GM21367 (cell line): Measurements from ENCODE around the gene TXLNA.
"Not testable (repeated sequence)": the region's sequence is repeated elsewhere in the genome, so short reads cannot be mapped to it uniquely, and the experiment has no call there.

Experiments used
- ATAC-seq: cut with Tn5 transposase; IDR thresholded peaks from one replicate; pipeline ENCODE4 v1.9.1; 2021; ENCODE audit not compliant: unreplicated experiment

The TXLNA gene

DNA sequence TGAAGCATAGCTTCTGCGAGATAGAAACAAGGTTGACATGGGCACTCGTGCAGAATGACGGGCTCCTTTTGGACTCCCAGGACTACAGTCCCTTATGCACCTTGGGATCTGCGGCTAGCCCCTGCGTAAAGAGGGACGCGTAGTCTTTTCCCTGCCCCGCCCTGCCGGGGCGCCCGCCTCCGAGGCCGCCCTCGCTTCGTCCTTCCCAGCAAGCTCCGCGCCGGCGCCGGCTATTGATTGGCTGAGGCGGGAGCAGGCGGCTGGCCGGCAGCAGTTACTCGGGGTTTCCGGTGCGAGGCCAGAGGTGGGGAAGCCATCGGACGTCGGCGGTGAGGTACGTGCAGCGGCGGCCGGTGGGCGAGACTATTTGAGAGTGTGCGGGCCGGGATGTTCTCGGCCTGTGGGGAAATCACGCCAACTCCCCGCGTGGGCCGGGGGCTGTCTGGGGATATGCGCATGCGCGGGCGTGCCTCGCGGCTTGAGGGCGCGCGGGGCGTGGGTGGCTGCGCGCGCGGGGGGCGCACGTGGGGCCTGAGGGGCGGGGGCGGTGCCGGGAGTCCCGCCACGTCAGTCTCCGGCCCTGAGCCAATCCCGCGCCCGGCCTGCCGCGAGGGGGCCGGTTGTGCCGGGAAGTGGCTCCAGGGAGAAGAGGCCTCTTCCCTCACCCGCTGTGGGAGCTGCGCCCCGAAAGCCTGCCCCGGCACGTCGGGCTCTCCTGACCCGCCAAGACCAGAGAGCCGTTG is at the start of gene TXLNA:
TXLNA (plus strand) TSS at position 233 of the 743 bp plus-strand sequence. CDS start 671 bp downstream, outside the sequence.
- ATAC-seq: peak; percentile 71

DNA sequence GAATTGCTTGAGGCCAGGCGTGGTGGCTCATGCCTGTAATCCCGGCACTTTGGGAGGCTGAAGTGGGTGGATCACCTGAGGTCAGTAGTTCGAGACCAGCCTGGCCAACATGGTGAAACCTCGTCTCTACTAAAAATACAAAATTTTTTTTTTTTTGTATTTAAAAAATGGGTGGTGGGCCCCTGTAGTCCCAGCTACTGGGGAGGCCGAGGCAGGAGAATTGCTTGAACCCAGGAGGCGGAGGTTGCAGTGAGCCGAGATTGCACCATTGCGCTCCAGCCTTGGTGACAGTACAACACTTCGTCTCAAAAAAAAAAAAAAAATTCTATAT is 45.6 kb upstream of the TXLNA start:
- ATAC-seq: not testable (repeated sequence)

DNA sequence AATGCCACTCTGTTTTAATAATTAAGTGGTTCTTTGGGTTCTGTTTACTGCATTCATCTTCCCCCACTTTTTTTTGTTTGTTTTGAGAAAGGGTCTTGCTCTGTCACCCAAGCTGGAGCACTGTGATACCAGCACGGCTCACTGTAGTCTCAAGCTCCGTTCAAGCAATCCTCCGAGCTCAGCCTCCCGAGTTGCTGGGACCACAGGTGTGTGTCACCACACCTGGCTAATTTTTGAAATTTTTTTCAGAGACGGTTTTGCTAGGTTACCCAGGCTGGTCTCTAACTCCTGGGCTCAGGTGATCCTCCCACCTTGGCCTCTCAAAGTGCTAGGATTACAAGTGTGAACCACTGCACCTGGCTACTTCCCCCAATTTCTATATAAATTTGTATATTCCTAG is 42.4 kb upstream of the TXLNA start:
- ATAC-seq: no peak

DNA sequence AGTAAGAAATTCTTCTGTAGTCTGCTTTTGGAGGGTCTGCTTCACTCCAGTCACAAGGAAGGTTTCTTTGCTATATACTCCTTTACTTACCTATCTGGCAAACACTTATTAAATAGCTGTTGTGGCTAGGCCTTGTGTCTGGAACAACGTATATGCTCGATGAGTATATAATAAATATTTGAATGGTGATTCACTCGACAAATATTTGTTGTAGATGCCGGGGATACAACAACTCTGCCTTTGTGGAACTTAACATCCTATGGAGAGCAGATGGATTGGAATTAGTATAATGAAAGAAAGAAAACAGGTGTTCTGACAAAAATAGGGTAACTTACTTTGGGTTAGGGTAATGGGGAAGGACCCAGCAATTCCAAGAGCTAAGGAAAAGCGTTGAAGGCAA is 40.5 kb upstream of the TXLNA start:
- ATAC-seq: no peak

DNA sequence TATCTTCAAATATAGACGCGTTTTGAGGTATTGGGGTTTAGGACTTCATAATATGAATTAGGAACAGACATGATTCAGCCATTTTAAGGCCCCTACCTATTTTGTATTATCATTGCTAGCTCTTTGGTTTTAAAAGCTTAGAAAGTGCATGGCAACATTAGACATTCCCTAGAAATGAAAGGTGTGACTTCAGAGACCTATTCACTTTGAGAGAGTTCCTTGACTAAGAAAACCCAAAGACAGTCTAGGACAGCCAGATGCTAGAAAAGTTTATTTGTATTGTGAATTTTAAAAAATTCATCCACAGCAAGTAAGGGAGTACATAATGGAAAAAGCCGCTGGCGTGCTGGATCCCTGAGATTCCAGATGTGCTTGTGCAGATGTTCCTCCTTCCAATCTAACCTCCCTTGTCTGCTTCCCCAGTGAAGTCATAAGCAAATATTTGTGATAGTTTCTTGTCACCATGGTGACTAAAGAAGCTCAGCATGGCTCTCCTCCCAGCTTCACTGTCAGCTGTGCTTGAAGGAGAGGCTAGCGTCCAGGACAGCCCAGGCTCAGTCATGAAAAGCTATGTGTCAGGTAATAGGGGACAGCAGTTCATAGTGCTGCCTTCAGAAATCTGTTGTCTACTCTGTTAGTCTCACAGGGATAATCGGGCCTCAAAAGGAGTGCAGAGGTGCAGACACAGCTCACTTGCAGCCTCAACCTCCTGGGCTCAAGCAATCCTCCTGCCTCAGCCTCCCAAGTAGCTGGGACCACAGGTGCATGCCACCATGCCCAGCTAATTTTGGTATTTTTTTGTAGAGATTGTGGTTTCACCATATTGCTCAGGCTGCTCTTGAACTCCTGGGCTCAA is 36.8 kb upstream of the TXLNA start:
- ATAC-seq: no peak

DNA sequence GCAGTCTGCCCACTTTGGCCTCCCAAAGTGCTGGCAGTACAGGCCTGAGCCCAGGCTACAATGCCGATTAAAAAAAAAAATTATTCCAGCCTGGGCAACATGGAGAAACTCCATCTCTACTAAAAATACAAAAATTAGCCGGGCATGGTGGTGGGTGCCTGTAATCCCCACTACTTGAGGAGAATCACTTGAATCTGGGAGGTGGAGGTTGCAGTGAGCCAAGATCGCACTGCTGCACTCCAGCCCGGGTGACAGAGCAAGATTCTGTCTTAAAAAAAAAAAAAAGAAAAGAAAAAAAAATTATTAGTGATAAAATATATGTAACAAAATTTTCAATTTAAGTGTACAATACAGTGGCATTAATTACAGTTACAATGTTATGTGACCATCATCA is 36.2 kb upstream of the TXLNA start:
- ATAC-seq: not testable (repeated sequence)

DNA sequence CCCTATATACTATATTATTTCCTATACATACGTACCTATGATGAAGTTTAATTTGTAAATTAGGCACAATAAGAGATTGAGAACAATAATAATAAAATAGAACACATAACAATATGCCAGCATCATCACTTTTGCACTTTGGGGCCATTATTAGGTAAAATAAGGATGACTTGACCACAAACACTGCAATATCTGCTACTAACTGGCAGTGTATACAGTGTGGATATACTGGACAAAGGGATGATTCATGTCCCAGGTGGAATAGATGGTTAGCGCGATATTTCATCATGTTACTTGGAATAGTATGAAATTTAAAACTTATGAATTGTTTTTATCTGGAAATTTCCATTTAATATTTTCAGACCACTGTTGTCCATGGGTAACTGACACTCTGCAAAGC is 35.4 kb upstream of the TXLNA start:
- no peak for ATAC-seq

DNA sequence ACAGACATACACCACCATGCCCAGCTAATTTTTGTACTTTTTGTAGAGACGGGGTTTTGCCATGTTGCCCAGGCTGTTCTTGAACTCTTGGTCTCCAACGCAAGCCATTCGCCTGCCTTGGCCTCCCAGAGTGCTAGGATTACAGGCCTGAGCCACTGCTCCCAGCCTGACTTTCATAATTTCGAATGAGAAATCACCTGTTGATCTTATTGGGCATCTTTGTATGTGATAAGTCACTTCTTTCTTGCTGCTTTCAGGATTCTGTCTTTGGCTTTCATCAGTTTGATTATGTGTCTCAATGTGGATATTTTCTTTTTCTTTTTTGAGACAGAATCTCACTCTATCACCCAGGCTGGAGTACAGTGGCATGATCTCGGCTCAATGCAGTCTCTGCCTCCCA is 31.7 kb upstream of the TXLNA start:
- ATAC-seq: not testable (repeated sequence)

DNA sequence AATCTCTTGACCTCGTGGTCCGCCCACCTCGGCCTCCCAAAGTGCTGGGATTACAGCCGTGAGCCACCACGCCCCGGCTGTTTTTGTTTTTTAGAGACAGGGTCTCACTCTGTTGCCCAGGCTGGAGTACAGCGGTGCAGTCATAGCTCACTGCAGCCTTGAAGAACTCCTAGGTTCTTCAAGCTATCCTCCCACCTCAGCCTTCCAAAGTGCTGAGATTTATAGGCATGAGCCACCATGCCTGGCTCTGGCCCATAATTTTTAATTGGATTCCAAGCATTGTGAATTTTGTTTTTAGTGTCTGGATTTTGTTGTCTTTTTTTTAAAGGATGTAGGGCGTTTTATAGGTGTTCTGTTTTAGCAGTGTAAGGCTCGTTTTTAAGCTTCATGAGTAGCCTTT is 28.6 kb upstream of the TXLNA start:
- no peak for ATAC-seq

DNA sequence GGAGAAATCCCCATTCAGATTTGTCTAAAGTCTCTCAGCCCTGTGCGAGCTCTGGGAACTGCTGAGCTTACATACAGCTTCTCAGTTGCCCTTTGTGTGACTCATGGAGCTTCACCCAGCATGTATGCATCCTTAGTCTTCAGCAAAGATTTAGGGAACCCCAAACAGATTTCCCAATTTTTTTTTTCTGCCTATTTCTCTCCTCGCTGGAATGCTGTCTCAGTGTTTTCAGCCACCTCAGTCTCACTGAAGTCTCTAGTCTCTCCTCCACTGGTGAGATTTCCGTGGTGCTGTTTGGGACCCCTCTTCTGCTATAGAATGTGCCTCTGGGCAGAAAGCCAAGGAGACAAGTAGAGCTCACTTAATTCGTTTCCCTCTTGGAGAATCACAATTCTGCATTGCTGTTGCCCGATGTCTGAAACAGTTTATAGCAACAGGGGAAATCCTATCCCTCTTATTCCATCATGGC is 28.1 kb upstream of the TXLNA start:
- ATAC-seq: no peak

DNA sequence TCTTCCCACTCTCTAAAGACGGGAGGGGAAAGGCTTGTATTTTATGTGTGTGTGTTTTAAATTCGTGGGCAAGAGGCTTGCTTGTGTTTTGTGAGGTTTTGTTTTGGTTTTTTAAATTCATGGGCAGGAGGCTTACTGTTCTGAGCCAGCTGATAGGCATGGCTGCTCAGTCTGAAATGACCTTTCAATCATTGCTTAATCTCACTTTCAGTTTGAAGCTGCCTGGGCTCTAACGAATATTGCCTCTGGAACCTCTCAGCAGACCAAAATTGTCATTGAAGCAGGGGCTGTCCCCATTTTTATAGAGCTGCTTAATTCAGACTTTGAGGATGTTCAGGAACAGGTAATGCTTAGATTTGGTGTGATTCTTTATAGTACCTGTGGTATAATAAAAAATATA is 20.3 kb upstream of the TXLNA start:
- no peak for ATAC-seq

DNA sequence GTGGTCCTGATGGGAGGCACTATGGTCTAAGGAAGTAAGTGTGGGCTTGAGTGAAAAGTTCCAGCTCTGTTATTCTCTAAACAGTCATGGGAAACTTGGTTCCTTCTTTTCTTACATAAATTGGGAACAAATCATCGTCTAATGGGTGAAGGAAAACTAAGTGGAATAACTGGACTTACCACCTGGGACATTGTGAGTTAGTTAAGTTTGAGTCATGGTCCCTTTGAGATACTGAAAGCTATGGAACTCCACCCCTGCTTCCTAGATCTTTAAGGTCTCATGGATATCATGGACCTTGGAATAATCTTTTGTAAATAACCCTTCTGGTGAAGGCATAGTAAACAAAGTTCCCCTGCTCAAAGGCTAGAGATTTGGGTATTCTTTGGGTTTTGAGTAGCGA is 16.1 kb upstream of the TXLNA start:
- ATAC-seq: no peak

DNA sequence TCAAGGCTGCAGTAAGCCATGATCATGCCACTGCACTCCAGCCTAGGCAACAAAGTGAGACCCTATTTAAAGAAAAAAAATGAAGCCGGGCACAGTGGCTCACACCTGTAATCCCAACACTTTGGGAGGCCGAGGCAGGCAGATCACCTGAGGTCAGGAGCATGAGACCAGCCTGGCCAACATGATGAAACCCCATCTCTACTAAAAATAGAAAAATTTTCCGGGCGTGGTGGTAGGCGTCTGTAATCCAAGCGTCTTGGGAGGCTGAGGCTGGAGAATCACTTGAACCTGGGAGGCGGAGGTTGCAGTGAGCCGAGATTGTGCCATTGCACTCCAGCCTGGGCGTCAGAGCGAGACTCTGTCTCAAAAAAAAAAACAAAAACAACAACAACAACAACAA is 13.8 kb upstream of the TXLNA start:
- not testable (repeated sequence) for ATAC-seq

DNA sequence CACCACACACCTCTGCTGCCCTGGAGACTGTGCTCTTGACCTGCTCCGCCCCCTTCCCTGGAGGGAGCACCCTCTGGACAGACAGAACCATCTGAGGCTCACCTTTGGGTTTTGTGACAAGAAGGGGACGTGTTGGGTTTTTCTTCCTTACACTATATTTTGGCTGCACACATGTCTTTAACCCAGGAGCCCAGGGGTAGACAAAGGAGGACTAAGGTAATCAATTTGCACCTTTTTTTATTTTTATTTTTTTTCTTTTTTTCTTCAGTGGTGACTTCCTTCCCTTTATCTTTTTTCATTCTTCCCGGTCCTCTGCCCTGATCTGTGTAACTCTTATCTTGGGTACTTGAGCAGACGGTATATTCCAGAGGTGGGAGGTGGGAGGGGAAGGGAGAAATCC is 8.5 kb upstream of the TXLNA start:
- ATAC-seq: no peak

DNA sequence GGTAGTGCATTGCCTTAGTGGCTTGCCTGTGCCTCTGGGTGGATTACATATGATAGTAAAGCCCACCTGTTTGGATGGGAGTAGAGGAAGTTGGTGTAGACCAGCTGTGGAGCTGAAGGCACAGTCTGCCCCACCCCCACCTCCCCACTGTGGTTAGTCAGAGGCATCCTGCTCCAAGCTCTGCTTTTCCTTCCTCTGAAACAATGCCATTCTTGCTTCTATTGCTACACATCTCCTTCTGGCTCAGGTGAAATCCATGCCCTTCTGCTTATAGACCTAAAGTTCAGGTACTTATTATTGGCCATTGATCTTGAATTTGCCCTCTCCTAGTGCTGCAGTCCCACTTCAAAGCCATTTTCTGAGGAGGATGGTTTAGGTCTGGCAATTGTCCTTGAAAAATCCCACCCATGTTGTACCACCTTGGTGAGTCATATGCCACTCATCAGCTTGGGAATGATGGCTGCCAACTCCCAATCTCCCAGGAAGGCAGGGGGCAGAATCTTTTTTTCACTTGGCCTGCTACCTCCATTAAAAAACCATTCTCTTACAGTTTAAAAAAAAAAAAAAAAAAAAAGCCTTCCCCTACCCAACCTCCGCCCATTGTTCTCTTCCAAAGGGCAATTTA is 6.7 kb upstream of the TXLNA start:
- ATAC-seq: no peak

DNA sequence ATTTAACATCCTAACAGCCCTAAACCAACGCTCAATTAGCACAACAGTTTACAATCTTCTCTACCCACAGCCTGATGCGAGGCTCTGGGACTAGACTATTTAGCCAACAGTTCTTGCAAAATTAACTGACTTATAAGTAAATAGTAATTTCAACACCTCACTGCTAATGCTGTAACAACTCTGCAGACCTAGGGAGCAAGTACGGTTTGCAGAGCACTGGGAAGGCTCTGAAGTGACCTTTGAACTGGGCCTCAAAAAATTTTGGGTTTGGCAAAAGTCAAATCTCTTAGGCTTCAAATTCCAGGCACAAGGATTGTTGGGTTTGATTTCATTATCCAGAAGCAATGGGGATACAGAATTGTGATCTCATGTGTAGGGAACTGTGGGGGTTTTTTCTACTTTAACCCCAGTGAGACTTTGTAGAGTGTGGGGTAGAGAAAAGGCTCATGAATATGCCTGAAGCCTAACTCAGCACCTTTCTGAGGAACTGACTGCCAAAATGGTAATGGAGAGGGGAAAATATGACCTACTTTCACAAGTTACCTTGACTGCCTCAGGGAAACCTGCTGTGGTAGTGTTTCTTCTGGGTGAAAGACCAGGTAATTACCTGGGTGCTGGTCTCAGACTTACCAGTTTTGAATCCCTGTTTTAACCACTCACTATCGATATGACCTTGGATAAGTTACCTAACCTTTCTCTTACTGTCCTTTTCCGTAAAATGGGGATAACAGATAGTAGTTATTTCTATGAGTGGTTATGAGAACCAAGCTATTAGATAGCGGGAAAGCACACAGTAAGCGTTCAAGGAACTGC is 889 bp upstream of the TXLNA start:
- no peak for ATAC-seq

DNA sequence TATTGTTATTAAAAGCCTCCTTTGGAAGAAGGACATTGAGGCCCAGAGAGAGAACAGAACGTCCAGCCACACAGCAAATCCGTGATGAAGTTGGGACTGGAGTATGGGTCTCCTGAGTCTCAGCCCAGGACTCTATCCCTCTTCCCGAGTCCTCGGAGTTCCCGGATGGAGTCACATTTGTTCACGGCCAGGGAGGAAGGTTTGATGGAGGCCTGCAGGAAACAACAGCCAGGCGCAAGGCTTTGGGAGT is 357 bp upstream of the TXLNA start:
- ATAC-seq: peak; percentile 5

DNA sequence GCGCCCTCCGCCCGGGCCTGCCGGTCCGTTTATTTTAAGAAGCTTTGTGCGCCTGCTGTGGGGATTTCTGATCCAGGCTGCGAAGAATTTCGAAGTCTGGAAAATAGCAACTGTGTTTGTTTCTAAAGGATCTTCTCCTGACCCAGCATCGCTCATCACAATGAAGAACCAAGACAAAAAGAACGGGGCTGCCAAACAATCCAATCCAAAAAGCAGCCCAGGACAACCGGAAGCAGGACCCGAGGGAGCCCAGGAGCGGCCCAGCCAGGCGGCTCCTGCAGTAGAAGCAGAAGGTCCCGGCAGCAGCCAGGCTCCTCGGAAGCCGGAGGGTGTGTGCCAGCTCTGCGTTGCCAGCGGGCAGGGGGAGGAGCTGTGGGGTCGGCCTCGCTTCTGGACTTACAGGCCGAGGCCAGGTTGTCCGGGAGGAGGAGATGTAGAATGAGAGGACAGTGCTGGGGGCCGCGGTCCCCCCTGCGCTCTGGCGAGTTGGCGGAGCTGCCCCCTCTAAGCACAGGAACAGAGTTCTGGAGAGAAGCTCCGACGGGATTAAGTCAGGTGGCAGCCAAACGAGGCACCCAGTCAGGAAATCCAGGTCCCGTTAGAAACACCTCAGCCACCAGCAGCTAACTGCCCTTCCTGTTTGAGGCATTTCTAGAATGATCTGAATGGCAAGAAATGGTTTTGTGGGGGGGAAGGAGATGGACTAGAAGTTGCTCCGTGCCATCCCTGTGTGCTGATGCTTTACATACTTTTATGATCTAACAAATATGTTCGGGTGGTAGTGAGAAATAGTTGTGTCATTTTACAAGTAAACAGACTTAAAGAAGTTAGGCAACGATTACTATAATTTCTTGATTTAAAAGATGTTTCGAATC is 948 bp downstream of the TXLNA start:
- ATAC-seq: peak; percentile 9

DNA sequence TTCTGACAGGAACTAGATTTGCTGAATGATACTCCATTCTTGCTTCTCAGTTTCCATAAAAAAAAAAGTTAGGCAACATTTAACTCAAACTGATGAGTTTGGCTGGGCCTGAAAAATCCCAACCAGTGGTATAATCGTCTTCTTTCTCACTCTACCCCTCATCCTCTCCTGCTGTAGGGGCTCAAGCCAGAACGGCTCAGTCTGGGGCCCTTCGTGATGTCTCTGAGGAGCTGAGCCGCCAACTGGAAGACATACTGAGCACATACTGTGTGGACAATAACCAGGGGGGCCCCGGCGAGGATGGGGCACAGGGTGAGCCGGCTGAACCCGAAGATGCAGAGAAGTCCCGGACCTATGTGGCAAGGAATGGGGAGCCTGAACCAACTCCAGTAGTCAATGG is 1.6 kb downstream of the TXLNA start:
- ATAC-seq: no peak

DNA sequence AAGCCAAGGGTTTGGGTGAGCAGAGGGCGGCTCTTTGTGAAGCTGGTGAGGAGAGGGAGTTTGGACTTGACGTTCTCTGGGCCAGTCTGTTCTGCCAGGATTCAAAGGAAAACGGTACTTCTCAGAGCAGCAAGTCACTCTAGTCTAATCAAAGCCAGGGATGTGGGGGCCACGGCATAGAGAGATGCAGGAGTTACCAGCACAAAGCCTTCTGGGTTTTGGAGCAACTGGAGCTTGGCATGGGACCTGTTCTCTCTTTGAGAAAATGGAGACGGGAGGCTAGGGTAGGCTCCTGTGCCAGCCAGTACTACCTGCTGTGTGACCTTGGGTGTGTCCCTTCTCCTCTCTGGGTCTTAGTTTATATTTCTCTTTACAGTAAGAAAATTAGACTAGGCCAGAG is 2.1 kb downstream of the TXLNA start:
- no peak for ATAC-seq
